T-helper 2 cell treated with Interferon-gamma antibody and Interleukin-4, amounts not matched to agents 100 ng/mL and 5 ng/mL, for 36 hours (primary cell): ENCODE results near the gene AOAH. TPM values are rescaled to one million over a fixed set of nuclear protein-coding genes. Genes with fewer than 3 reads are reported as not detected.

Experiments used
- intact Hi-C: fragments of 100-400 bp; cut with micrococcal nuclease; formaldehyde crosslinking; loops from one replicate; pipeline ENCODE4 v1.15.1; 2023
- total RNA-seq: library from RNA; stranded (reverse); gene quantifications from 2 replicates; pipeline ENCODE4 v1.2.3, GENCODE V29; 2022

AOAH gene
- 46.0 and 48.5 TPM in 2 replicates for total RNA-seq

GRCh38 chr7:36723951-36724664 lies at the start of gene AOAH:
TSS of gene AOAH (minus strand) at chr7:36724494. CDS start at chr7:36724148, 346 bp downstream.
- intact Hi-C loops, result loop anchor here (1.0 to 5.0 kb wide), 3 partner anchors 46 to 332 kb away; no protein-coding TSS in a partner anchor

DNA sequence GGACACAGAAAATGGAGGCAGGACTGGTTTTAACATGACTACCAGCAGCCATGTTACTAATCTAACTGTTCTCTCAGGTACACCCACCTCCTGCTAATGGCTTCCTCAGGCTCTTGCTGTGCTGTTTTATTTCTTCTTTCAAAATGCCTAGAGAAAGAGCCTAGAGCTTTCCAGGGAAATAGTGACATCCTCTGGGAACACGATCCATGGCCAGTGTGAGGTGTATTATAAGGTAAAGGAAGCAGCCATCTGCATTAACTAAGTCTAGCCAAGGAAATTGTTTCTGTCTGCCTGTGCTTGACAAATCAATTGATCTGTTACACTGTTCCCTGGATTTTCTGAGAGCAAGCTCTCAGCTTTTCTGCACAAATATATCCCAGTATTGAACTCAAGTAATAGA lies 42.2 kb upstream of the AOAH start:
- intact Hi-C loops, result no loop called here

DNA sequence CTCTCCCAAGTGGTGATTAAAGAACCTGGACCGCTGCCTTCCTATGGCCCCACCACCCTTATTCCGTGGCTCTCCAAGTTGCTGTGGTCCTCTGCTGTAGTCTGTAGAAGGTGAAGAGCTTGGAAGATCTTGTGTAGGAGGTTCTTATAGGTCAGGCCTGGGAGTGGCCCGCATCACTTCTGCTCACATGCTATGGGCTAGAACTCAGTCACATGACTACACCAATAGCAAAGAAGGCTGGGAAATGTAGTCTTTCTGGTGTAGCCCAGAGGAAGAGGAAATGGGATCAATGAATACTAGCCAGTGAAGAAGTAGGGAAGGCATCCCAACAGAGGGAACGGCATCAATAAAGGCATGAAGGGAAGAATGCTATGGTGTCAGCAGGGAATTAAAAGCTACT lies 41.3 kb upstream of the AOAH start:
- intact Hi-C loops, result no loop called here

DNA sequence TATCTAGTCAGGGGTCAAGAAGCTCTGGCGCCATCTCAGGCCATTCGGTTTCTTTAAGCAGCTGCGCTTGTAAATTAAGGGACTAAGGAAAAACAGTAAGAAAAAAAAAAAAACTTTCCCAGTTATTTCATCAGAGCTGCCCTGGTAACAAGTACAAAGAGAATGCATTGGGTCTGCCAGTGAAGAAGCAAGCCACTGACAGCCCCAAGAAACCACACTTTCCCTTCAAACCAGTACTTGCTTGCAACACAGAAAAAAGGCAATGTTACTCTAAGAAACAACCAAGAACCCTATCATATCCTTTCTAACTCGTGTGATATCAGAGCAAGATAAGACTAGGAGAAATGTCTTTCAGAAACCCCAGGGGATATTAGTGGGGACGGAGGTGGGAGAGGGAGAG lies 40.6 kb upstream of the AOAH start:
- intact Hi-C loops, result no loop called here

DNA sequence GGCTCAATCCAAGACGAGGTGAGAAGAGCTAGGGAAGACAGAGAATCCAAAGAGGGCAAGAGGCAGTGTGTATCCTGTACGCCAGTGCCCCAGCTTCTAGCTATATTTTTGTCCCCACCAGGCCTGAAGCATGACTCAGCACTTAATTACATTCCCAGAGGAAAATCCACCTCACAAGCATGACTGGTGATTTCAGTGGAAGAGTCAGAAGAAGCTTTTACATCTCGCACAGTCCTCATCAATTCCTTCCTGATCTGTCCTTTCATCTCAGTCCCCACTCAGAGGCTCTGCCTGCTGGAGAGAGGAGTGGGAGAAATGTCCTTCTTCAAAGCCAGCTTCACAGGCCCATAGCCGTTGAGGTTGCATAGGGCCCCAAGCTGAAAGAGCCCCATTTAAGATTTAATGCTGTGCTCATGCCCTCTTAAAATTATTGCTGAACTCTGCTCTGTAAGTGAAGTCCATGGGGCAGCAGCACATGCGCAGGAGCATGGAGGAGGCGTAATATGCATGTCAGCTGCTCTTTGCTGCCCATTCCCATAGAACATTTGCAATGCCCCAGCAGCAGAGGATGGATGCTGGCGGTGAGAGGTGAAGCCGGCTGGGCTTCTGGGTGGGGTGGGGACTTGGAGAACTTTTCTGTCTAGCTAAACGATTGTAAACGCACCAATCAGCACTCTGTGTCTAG lies 39.0 kb upstream of the AOAH start:
- intact Hi-C loops, result no loop called here

DNA sequence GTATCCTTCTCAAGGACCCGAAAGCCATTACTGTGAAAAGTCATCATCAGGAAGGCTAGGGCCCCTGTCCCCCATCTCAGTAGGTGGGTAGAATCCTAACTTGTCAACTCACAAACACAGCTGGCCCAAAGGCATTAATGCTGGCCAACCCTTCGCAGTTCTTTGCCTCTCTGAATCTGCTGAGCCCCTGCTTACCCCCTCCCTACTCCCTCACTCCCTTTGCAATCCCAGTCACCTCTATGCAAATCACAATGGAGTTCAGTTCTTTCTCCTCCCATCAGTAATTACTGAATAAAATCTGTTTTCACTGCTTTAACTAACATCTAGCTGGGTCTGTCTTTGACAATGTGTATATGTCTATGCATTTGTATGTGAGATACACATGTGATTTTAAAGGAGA lies 38.1 kb upstream of the AOAH start:
- intact Hi-C loops, result no loop called here

- intact Hi-C loops, result no loop called here
Measured at GRCh38 chr7:36761835-36762234, 37.5 kb upstream of the AOAH start.

DNA sequence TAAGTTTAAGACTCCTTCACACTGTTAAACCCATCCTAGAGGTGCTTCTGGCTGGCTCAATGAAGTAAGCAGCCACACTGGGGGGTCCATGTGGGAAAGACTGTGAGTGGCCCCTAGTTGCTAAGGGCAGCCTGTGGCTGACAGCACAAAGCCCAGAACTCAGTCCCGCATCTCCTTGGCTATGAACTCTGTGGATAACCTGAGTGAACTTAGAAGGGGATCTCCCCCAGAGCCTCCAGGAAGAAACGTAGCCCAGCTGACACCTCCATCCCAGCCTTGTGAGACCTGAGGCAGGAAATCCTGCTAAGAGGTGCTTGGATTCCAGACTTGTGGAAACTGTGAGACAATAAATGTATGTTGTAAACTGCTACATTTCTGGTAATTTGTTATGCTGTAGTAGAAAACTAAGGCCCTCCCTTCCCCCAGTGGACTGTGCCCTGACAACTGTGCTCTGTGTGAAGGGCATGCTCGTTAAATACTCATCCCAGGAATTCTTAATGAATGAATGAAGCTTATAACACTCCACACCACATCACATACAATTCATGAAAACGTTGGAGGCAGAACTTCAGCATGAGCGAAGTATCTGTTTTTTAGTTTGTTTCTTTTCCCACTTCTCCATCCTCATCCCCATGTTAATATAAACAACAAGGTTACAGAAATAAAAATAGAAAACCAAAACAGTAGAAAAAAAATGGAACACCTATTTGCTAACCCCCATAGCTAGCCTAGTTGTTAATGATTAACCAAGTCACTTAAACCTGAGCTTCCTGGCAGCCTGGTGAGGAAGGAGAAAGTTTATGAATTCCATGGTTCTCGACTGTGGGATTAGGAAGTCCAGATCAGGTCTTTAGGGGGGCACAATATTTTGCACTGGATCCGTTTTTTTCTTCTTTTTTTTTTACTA lies 36.8 kb upstream of the AOAH start:
- intact Hi-C loops, result no loop called here

- intact Hi-C loops, result no loop called here
Measured at GRCh38 chr7:36758879-36759278, 34.6 kb upstream of the AOAH start.

DNA sequence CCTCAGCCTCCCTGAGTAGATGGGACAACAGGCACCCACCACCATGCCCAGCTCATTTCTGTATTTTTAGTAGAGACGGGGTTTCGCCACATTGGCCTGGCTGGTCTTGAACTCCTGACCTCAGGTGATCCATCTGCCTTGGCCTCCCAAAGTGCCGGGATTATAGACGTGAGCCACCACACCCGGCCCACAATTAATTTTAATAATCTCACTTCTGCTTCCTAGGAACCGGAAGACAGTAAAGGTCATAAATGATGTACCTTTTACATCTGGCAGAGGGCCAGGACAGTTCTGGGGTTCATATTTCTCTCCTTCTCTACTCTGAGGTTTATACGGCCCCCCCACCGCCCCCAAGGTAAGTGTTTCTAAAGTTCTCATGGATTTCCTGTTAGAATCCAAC lies 31.2 kb upstream of the AOAH start:
- intact Hi-C loops, result no loop called here

DNA sequence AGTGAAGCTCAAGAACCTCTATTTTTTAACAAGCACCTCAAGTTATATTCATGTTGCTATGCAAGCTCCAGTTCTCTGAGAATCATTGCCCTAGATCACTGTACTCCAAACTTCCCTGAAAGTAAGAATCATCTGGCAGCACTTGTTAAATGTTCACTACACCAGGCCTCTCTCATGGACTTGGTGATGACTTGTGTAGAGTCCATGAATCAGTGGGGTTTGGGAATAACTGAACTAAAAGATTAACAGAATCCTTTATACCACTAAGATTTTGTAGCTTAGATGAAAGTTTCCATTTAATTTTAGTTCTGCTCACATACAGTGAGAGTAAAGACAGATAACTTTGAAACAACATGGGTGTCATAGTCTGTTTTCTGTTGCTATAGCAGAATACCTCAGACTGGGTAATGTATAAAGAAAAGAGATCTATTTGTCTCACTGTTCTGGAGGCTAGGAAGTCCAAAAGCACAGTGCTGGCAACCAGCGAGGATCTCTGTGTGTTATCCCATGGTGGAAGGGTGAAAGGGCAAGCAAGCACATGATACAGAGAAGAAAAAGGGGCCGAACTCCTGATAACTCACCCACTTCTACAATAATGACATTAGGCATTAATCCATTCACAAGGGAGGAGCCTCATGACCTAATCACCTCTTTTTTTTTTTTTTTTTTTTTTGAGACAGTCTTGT lies 27.9 kb upstream of the AOAH start:
- intact Hi-C loops, result no loop called here

- intact Hi-C loops, result no loop called here
Measured at GRCh38 chr7:36750451-36750850, 26.2 kb upstream of the AOAH start.

- intact Hi-C loops, result no loop called here
Measured at GRCh38 chr7:36749282-36749960, 25.1 kb upstream of the AOAH start.

- intact Hi-C loops, result no loop called here
Measured at GRCh38 chr7:36748017-36748487, 23.8 kb upstream of the AOAH start.

- intact Hi-C loops, result no loop called here
Measured at GRCh38 chr7:36747280-36748016, 23.2 kb upstream of the AOAH start.

DNA sequence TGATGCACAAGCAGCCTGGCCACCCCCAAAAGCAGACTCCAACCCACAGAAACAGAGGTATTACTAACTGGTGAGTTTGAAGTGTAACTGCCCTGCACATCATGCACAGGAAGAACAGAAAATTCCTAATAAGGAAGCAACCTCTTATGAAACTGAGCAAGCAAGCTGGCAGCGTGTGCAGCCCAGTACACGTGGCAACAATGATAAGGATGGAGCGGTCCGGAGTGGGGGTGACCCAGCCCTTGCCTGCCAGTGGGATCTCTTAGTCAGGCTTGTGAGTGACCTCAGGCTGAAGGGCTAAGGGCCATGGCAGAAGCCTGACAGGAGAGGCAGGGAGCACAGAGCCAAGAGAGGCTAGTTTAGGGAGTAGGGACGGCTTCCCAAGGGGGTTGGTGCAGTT lies 22.1 kb upstream of the AOAH start:
- intact Hi-C loops, result no loop called here

GRCh38 chr7:36742911-36743775 lies 18.8 kb upstream of the AOAH start:
- intact Hi-C loops, result no loop called here

DNA sequence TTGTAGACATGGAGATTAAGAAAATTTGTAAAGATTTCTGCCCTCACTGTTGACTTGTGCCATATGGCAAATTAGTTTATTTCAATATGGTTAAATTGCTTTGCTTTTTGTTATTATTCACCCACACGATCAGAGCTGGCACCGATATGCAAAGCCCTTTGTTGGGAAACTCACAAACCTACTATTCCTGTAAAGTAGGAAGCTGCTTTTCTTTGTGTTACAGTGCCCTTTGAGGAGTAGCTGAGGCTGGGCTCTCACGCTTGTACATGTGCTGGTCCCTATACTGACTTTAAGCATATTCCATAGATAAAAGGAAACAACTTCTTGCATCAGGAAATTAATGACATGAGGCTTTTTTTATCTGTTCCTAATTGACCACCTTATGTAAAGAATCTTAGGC lies 17.6 kb upstream of the AOAH start:
- intact Hi-C loops, result no loop called here

DNA sequence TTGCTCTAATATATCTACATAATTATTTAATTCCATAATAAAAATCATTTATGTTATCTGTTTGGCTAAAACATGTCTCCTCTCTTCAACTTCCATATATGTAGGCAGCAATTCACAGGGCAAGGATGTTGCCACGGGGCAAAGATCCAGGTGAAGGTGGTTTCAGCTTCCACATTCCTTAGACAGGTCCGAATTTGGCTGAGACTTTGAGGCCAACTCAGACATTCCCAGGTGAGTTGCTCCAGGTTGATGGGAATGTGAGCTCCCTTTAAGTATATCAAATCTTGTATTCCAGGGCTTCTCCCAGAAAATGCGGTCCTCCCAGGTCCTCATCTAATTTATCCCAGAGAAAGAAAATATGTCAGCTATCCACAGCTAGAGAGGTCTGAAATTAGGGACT lies 15.1 kb upstream of the AOAH start:
- intact Hi-C loops, result no loop called here
